NCI-H128 (cell line): Measurements from ENCODE around the gene EMID1.

Source experiments
- DNase-seq: peaks from one replicate; lab custom pipeline; 2025; ENCODE audit not compliant: unreplicated experiment; lab: John Stamatoyannopoulos, UW

EMID1 gene

GRCh38 chr22:29205594-29206371, at the start of gene EMID1:
Gene EMID1 (plus strand): TSS chr22:29205896. CDS start chr22:29206039, 143 bp downstream.
- DNase-seq: no peak

GRCh38 chr22:29155966-29156365, 49.7 kb upstream of the EMID1 start:
- DNase-seq: no peak

DNA sequence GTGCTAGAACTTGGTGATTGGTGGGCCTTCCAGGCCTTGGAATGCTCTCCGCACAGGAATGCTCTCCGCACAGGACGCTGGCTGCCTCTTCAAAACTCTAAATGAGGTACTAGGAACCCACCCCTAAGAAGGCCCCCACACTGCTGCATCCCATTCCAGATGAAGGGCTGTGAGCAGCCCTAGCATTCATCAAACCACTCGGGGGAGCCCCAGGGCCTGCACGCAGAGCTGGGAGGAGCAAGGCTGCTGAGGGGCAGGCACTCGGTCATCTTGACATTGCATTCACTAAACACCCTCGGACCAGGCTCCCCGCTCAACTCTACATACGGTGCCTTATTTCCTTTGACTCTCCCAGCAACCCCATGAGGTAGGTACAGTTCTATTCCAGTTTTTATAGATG, 49.2 kb upstream of the EMID1 start:
- DNase-seq: no peak

DNA sequence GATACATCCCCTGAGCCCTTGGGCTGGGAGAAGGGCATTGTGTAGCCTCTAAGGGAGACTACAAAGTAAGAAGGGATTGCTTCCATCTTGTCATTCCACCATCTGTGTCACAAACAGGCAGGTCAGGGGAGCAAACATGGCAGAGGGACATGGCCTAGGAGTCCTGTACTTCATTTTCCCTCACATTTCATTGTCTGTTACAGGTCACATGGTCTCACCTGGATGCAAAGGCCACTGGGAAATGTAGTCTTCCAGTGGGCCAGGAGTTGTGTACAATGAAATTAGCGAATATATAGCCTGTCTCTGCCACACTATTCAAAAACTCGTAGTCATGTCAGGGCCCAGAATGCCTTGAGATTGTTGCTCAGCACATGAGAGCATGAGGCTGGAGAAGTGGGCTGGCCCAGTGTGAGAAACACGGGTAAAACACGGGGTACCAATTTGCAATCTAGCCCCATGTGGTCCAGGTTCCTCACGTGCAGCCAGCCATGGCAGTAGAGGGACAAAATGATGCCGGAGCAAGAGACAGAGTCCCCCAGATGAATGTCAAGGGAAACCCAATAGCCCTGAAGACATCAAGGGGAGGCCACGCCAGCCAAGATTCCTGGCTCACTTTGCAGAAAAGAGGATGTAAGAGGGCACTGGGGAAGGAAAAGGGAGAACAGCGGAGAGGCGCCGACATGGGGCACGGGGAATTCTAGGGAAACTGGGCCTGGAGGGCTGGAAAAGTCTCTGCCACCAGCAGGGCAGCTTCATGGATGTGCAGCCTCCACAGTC, 47.7 kb upstream of the EMID1 start:
- no peak for DNase-seq

DNA sequence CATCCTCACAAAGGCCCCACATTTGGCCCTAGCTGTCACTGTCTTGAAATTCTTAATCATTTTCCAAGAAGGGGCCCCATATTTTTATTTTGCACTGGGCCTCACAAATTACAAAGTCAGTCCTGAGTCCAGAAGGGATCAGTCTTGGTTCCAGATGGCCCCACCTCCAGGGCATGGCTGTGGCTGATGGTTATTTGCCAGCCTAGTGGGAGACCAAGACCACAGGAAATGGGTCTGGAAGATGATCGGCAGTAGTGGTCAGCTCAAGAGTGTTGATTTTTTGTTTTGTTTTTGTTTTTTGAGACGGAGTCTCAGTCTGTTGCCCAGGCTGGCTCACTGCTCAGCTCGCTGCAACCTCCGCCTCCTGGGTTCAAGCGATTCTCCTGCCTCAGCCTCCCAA, 47.1 kb upstream of the EMID1 start:
- DNase-seq: no peak

- DNase-seq: no peak
Observed at GRCh38 chr22:29163808-29164207, 41.9 kb upstream of the EMID1 start.

GRCh38 chr22:29165321-29166060, 40.2 kb upstream of the EMID1 start:
- DNase-seq: no peak

GRCh38 chr22:29166180-29166579, 39.5 kb upstream of the EMID1 start:
- DNase-seq: no peak

DNA sequence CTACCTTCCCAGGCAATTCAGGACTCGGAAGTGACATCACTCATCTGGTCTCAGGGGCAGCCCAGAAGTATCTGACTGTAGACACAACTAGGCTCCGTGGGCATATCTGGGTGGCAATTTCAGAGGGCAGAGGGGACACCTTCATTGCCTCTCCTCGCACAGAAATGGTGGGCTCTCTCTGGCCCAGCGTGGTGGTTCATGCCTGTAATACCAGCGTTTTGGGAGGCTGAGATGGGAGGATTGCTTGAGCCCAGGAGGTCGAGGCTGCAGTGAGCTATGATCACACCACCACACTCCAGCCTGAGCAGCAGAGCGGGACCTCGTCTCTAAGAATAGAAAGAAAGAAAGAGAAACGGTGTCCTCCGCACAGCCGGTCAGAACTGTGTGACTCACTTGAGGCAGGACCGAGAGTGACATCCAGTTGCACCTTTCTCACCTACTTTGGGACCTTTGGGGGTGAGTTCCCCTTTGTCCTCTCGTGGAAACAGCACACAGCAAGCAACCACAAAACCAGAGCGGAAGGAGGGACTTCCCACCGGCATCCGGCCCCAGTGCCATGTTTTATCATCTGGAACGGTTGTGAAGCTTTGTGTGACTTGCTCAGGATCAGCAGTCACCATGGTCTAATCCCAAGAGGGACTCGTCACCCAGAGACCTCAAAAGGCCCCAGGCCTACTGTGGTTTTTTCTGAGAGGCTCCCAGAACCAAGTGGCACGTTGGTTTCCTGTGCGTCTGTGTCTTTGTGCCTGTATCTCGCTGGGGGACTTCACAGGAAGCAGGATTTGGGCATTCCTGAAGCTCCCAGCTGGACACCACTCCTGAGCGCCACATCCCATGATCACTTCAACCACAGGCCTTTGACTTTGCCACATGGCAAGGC, 38.4 kb upstream of the EMID1 start:
- no peak for DNase-seq

DNA sequence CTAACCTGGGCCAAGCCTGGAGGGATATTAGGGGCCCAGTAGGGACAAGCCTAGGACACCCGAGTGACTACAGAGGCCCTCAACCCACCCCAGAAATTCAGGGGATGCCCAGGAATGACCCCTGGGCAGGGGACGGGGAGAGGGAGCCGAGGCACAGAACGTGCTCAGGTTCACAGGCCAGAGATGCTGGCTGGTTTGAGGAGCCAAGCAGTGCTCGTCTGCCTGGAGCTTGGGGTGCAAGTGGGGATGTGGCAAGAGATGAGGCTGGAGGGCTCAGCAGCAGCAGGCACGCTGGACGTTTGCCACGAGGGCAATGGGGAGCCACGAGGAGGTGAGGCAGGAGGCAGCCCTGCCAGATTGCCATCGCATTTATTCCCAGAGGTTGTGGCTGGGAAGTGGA, 34.0 kb upstream of the EMID1 start:
- DNase-seq: no peak

- DNase-seq: no peak
Observed at GRCh38 chr22:29172216-29172615, 33.5 kb upstream of the EMID1 start.

- DNase-seq: no peak
Observed at GRCh38 chr22:29175312-29175835, 30.3 kb upstream of the EMID1 start.

DNA sequence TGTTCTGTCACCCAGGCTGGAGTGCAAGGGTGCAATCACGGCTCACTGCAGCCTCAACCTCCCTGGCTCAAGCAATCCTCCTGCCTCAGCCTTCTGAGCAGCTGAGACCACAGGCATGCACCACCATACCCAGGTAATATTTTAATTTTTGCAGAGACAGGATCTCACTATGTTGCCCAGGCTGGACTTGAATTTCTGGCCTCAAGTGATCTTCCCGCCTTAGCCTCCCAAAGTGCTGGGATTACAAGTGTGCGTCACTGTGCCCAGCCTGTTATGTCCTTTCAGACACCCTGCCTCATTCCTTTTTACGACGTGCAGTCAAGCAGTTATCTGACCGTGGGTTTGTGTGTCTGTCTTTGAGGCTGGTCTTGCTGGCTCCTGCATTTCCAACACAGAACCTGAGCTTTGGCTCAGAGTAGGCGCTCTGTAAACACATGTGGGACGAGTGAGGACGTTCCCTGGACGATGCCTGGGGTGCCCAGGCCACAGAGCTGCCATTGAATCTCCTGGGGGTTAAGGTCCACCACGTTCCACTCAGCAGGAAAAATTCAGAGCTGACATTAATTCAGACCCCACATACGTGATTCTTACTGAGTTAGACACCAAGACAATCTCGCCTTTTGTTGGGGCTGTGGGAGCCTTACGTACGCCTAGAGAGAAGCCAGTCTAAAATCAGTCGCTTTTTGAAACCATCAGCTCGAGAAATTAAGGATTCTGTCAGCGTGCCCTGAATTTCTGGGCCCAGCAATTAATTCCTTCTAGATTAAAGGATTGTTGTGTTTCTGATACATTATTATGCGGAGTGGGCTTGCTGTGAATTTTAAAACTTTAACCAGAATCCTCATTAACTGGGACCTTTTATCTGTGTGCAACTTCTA, 21.5 kb upstream of the EMID1 start:
- no peak for DNase-seq

DNA sequence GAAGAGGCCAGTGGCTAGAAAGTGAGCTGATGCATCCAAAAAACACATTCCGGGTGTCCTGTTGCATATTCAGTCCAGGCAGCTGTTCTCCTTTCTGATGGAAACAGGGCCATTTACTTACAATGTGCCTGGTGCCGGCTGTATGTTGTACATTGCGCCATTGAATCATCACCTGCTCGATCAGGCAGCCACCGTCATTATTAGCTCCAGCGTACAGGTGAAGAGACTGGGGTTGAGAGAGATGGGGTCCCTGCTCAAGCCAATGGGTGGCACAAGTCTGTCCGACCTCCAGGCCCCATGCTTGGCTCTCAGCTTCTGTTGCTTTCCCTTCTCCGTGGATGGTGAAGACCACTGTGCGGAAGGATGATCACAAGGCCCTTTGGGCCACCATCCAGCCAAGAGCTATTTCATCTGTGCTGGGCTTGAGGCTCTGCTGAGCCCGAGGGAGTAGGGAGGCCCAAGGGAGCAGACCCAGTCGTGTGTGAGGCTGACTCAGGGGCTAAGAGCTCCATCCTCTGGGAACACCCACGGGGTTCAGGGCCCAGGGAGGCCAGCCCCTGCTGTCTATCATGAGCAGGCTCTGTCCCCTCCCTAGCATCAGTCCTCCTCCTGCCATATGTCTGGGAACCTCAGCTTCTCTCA, 20.7 kb upstream of the EMID1 start:
- DNase-seq: no peak

GRCh38 chr22:29186302-29186701, 19.4 kb upstream of the EMID1 start:
- no peak for DNase-seq

DNA sequence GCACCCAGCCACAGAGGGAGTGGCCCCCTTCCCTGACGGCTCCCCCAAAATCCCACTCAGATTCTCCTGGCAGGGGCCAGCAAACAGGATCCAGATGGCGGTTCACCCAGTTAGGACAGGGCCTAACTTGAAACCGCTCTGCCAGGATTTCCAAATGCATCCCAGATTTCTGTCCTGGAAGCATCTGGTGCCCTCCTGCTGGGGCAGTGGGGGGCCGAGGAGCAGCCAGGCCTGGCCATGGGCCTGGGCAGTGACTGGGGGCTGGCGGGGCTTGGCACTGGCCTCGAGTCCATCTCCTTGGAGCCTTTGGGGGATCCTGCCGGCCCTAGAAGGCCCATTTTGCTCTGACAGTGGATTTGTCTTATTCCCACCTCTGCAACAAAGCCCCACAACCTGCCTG, 17.9 kb upstream of the EMID1 start:
- no peak for DNase-seq

GRCh38 chr22:29190051-29190450, 15.6 kb upstream of the EMID1 start:
- DNase-seq: no peak

DNA sequence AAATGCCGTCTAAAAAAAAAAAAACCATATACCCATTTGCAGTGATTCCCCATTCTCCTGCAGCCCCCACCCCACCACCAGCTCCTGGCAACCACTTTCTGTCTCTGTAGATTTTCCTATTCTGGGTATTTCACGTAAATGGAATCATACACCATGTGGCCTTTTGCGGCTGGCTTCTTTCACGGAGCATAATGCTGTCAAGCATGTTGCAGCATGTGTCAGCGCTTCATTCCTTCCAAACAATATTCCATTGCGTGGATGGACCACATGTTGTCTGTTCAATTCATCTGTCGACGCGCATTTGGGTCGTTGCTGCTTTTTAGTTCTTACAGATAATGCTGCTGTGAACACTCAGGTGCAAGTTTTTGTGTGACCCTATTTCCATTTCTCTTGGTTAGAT, 14.8 kb upstream of the EMID1 start:
- no peak for DNase-seq

- DNase-seq: no peak
Observed at GRCh38 chr22:29193021-29193420, 12.7 kb upstream of the EMID1 start.
